HEK293 (cell line): Measurements from ENCODE around the gene ZKSCAN3.

Experiments used
- CTCF ChIA-PET: fragments of 350-600 bp; formaldehyde crosslinking; extraction: SDS; loops from one replicate; lab custom pipeline; 2021; ENCODE audit warnings: antibody characterized with exemption; lab: Yijun Ruan, JAX
- POLR2A ChIA-PET: fragments of 300-600 bp; formaldehyde crosslinking; extraction: SDS; loops from one replicate; lab custom pipeline; 2020; ENCODE audit warnings: antibody characterized with exemption, inconsistent platforms; lab: Yijun Ruan, JAX
- H3K27ac ChIP-seq: fragments of 200-500 bp; sonication (Bioruptor generic); 2 replicates; pipeline ENCODE4 v1.5.1; 2014; ENCODE audit warnings: low read depth, low read length, control low read depth, inconsistent platforms; ENCODE audit errors: extremely low read depth
- H3K36me3 ChIP-seq, 2 experiments: fragments of 200-500 bp in 1 of 2; sonication (Bioruptor generic) in 1 of 2; 1 replicate in 1 of 2; 2 replicates in 1 of 2; pipeline ENCODE4 v1.5.1; 2014 to 2017; ENCODE audit warnings: inconsistent platforms in 2 of 2, low read length in 2 of 2; ENCODE audit not compliant: control insufficient read depth in 2 of 2, insufficient read depth in 1 of 2
- H3K4me1 ChIP-seq: fragments of 200-500 bp; sonication (Bioruptor generic); 2 replicates; pipeline ENCODE4 v1.5.1; 2014; ENCODE audit warnings: mild to moderate bottlenecking, low read length, inconsistent platforms; ENCODE audit not compliant: control insufficient read depth, insufficient read depth
- H3K4me3 ChIP-seq: 2 replicates; pipeline ENCODE4 v1.5.1; 2011; ENCODE audit warnings: low read depth, mild to moderate bottlenecking, control low read depth, low read length, moderate library complexity
- H3K9me3 ChIP-seq: fragments of 200-500 bp; sonication (Bioruptor generic); 2 replicates; pipeline ENCODE4 v1.5.1; 2014; ENCODE audit warnings: low read depth, low read length, inconsistent platforms; ENCODE audit not compliant: control insufficient read depth, insufficient read depth
- ATF2 ChIP-seq: fragments of 450-650 bp; formaldehyde crosslinking; IDR thresholded peaks from 2 replicates; pipeline ENCODE4 v1.5.1; 2016; ENCODE audit warnings: missing biosample characterization, missing genetic modification characterization, low read depth
- BCL6B ChIP-seq: fragments of 450-650 bp; formaldehyde crosslinking; IDR thresholded peaks from 2 replicates; pipeline ENCODE4 v1.5.1; 2017; ENCODE audit warnings: missing biosample characterization, missing genetic modification characterization
- FEZF1 ChIP-seq: fragments of 450-650 bp; formaldehyde crosslinking; IDR thresholded peaks from 2 replicates; pipeline ENCODE4 v1.5.1; 2016; ENCODE audit warnings: missing biosample characterization, missing genetic modification characterization
- HOXC10 ChIP-seq: sonication (generic); formaldehyde crosslinking; IDR thresholded peaks from 2 replicates; pipeline ENCODE4 v1.8.1; 2023; ENCODE audit warnings: mild to moderate bottlenecking, missing genetic modification reagents
- PRDM4 ChIP-seq: fragments of 450-650 bp; formaldehyde crosslinking; IDR thresholded peaks from 2 replicates; pipeline ENCODE4 v1.5.1; 2017; ENCODE audit warnings: missing biosample characterization, missing genetic modification characterization
- REST ChIP-seq: fragments of 450-650 bp; formaldehyde crosslinking; IDR thresholded peaks from 2 replicates; pipeline ENCODE4 v1.5.1; 2016; ENCODE audit warnings: missing biosample characterization, missing genetic modification characterization
- SETDB1 ChIP-seq: IDR thresholded peaks from one replicate; pipeline ENCODE4 v1.6.1; 2017; ENCODE audit warnings: mild to moderate bottlenecking, low read length, moderate library complexity, mixed read lengths; ENCODE audit not compliant: insufficient read length
- YY2 ChIP-seq: fragments of 450-650 bp; formaldehyde crosslinking; IDR thresholded peaks from 2 replicates; pipeline ENCODE4 v1.5.1; 2016; ENCODE audit warnings: missing biosample characterization, missing genetic modification characterization
- ZBTB21 ChIP-seq: fragments of 450-650 bp; formaldehyde crosslinking; IDR thresholded peaks from 2 replicates; pipeline ENCODE4 v1.5.1; 2017; ENCODE audit warnings: missing biosample characterization, missing genetic modification characterization
- ZBTB48 ChIP-seq: fragments of 450-650 bp; formaldehyde crosslinking; IDR thresholded peaks from 2 replicates; pipeline ENCODE4 v1.5.1; 2016; ENCODE audit warnings: missing biosample characterization, missing genetic modification characterization
- ZFP37 ChIP-seq: fragments of 450-650 bp; formaldehyde crosslinking; IDR thresholded peaks from 2 replicates; pipeline ENCODE4 v1.5.1; 2016; ENCODE audit warnings: missing biosample characterization, missing genetic modification characterization
- ZNF335 ChIP-seq: fragments of 450-650 bp; formaldehyde crosslinking; conservative IDR thresholded peaks from 2 replicates; pipeline ENCODE4 v1.5.1; 2016; ENCODE audit warnings: missing biosample characterization, missing genetic modification characterization
- ZNF404 ChIP-seq: fragments of 450-650 bp; formaldehyde crosslinking; IDR thresholded peaks from 2 replicates; pipeline ENCODE4 v1.5.1; 2017; ENCODE audit warnings: missing biosample characterization, missing genetic modification characterization
- ZNF416 ChIP-seq: fragments of 450-650 bp; formaldehyde crosslinking; IDR thresholded peaks from 2 replicates; pipeline ENCODE4 v1.5.1; 2016; ENCODE audit warnings: missing biosample characterization, missing genetic modification characterization
- ZNF510 ChIP-seq: fragments of 450-650 bp; formaldehyde crosslinking; IDR thresholded peaks from 2 replicates; pipeline ENCODE4 v1.5.1; 2018; ENCODE audit warnings: mild to moderate bottlenecking, missing genetic modification characterization, missing biosample characterization; ENCODE audit not compliant: insufficient replicate concordance
- ZNF514 ChIP-seq: fragments of 450-650 bp; formaldehyde crosslinking; IDR thresholded peaks from 2 replicates; pipeline ENCODE4 v1.5.1; 2016; ENCODE audit warnings: missing biosample characterization, missing genetic modification characterization
- ZNF571 ChIP-seq: fragments of 450-650 bp; formaldehyde crosslinking; IDR thresholded peaks from 2 replicates; pipeline ENCODE4 v1.5.0; 2017; ENCODE audit warnings: missing biosample characterization, missing genetic modification characterization
- ZNF585B ChIP-seq: fragments of 450-650 bp; formaldehyde crosslinking; IDR thresholded peaks from 2 replicates; pipeline ENCODE4 v1.5.1; 2016; ENCODE audit warnings: missing biosample characterization, missing genetic modification characterization
- ZNF658 ChIP-seq: fragments of 450-650 bp; formaldehyde crosslinking; IDR thresholded peaks from 2 replicates; pipeline ENCODE4; 2016; ENCODE audit warnings: missing biosample characterization, missing genetic modification characterization
- ZNF664 ChIP-seq: fragments of 450-650 bp; formaldehyde crosslinking; IDR thresholded peaks from 2 replicates; pipeline ENCODE4 v1.5.1; 2016; ENCODE audit warnings: missing biosample characterization, missing genetic modification characterization
- ZSCAN16 ChIP-seq: fragments of 450-650 bp; formaldehyde crosslinking; IDR thresholded peaks from 2 replicates; pipeline ENCODE4 v1.5.1; 2016; ENCODE audit warnings: missing biosample characterization, missing genetic modification characterization

The ZKSCAN3 gene

GRCh38 chr6:28383235-28384142 is 33.7 kb downstream of the ZKSCAN3 start:
- no peak overlapping the region for H3K4me3 ChIP-seq
- H3K36me3 ChIP-seq, result peaks cover 52 to 94% of the 10 kb centered on the region in 2 experiments
- H3K27ac ChIP-seq, result no peak overlapping the region
- no peaks in the 10 kb centered on the region for H3K9me3 ChIP-seq
- no peak for TF ChIP-seq ZNF510 (tag by site-specific recombination)
- no peak for TF ChIP-seq ZNF664 (tag by site-specific recombination)
- no peak for TF ChIP-seq ZNF571 (tag by site-specific recombination)
- TF ChIP-seq PRDM4 (tag by site-specific recombination), result no peak
- TF ChIP-seq ZNF416, result no peak
- no peak for TF ChIP-seq REST (tag by site-specific recombination)
- no peak for TF ChIP-seq ZNF585B (tag by site-specific recombination)
- no peak for TF ChIP-seq BCL6B (tag by site-specific recombination)
- TF ChIP-seq ZNF514 (tag by site-specific recombination), result no peak
- TF ChIP-seq ATF2 (tag by site-specific recombination), result no peak
- TF ChIP-seq FEZF1 (tag by site-specific recombination), result no peak
- TF ChIP-seq ZNF404 (tag by site-specific recombination), result no peak
- no peak for TF ChIP-seq ZNF658 (tag by site-specific recombination)
- no peak for TF ChIP-seq ZBTB48
- CTCF ChIA-PET, result interaction anchor here (0.6 to 1.7 kb wide), 8 partner anchors 10 to 538 kb away, joined by 3 to 7 read pairs (median 4); no protein-coding TSS in a partner anchor
- POLR2A ChIA-PET, result no interaction called here
- no peaks in the 10 kb centered on the region for H3K4me1 ChIP-seq

- Histone ChIP-seq H3K4me3 (no peak overlapping the region), H3K4me1 (no peaks in the 10 kb centered on the region), H3K36me3 (peaks cover 51 to 96% of the 10 kb centered on the region in 2 experiments), H3K9me3 (no peaks in the 10 kb centered on the region), H3K27ac (no peak overlapping the region)
- ChIA-PET CTCF (interaction anchor here (0.6 to 1.7 kb wide), 4 partner anchors 10 to 196 kb away, joined by 3 to 6 read pairs (median 5); no protein-coding TSS in a partner anchor), POLR2A (no interaction called here)
- TF ChIP-seq ZSCAN16 (tag by site-specific recombination) (no peak), SETDB1 (no peak), ATF2 (tag by site-specific recombination) (peak; percentile 51; the same call in 1 of the 2 replicates), HOXC10 (CRISPR knock-in tag) (no peak), ZNF335 (tag by site-specific recombination) (no peak), ZFP37 (tag by site-specific recombination) (no peak), YY2 (tag by site-specific recombination) (no peak), ZBTB21 (no peak)
These were observed 34.4 kb downstream of the ZKSCAN3 start for GRCh38 chr6:28384143-28384533.
